KOPT-K1 (cell line): ENCODE data around the gene ENSA.
A peak's percentile ranks its signal among the peaks of the same experiment; 100 is the strongest.
"Not testable (repeated sequence)": the region's sequence is repeated elsewhere in the genome, so short reads cannot be mapped to it uniquely, and the experiment has no call there.

ENCODE experiments used
- H3K27ac ChIP-seq: fragments of 200-600 bp; sonication (generic); 2 replicates; pipeline ENCODE4 v1.5.1; 2016; ENCODE audit warnings: antibody characterized with exemption, mild to moderate bottlenecking, low read depth, low read length; ENCODE audit not compliant: poor library complexity, severe bottlenecking
- H3K36me3 ChIP-seq: fragments of 200-600 bp; sonication (generic); 2 replicates; pipeline ENCODE4 v1.5.1; 2017; ENCODE audit warnings: antibody characterized with exemption, mild to moderate bottlenecking, low read length, moderate library complexity; ENCODE audit not compliant: insufficient read depth
- H3K9me3 ChIP-seq: fragments of 200-600 bp; sonication (generic); 2 replicates; pipeline ENCODE4 v1.5.1; 2017; ENCODE audit warnings: antibody characterized with exemption, low read length, mild to moderate bottlenecking; ENCODE audit not compliant: insufficient read depth, poor library complexity, severe bottlenecking

ENSA gene, protein sequence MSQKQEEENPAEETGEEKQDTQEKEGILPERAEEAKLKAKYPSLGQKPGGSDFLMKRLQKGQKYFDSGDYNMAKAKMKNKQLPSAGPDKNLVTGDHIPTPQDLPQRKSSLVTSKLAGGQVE

GRCh38 chr1:150629115-150629928 lies at the start of gene ENSA:
Gene ENSA, minus strand, starts transcription at chr1:150629612. Its CDS starts 142 bp downstream, at chr1:150629470.
- H3K36me3 ChIP-seq: peaks cover 34% of the 10 kb centered on the region
- peak within 1 kb of the TSS; percentile 83 for H3K27ac ChIP-seq
- H3K9me3 ChIP-seq: no peaks in the 10 kb centered on the region

- Histone ChIP-seq H3K36me3 (peaks cover 21% of the 10 kb centered on the region; the same call in 1 of the 2 replicates), H3K27ac (no peak overlapping the region)
Measured at GRCh38 chr1:150678988-150679387, 49.6 kb upstream of the ENSA start.

GRCh38 chr1:150674881-150675280 lies 45.5 kb upstream of the ENSA start:
- Histone ChIP-seq H3K27ac (no peak overlapping the region), H3K9me3 (no peaks in the 10 kb centered on the region), H3K36me3 (peaks cover 14% of the 10 kb centered on the region)

More at GRCh38 chr1:150678988-150679387, 49.6 kb upstream of the ENSA start:
- no peaks in the 10 kb centered on the region for H3K9me3 ChIP-seq

- Histone ChIP-seq H3K36me3 (peaks cover 51% of the 10 kb centered on the region), H3K27ac (no peak overlapping the region), H3K9me3 (no peaks in the 10 kb centered on the region)
Measured at GRCh38 chr1:150663321-150663720, 33.9 kb upstream of the ENSA start.

DNA sequence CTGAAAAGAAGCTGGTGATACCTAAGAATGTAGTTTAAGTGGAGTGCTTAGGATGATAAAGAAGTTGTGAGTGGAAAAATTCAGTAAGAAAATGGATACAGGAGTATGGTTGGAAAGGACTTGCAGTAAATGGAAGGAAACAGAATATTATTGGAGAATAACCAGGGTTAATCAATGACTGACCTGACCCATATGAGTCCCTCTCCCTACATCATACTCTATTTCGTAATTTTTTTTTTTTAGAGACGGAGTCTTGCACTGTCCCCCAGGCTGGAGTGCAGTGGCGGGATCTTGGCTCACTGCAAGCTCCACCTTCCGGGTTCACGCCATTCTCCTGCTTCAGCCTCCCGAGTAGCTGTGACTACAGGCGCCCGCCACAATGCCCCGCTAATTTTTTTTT lies 33.4 kb upstream of the ENSA start:
- no peak overlapping the region for H3K27ac ChIP-seq
- no peaks in the 10 kb centered on the region for H3K9me3 ChIP-seq
- H3K36me3 ChIP-seq: peaks cover 56% of the 10 kb centered on the region

- Histone ChIP-seq H3K27ac (no peak overlapping the region), H3K36me3 (peaks cover 58% of the 10 kb centered on the region), H3K9me3 (no peaks in the 10 kb centered on the region)
Measured at GRCh38 chr1:150661156-150661555, 31.7 kb upstream of the ENSA start.

GRCh38 chr1:150660584-150660983 lies 31.2 kb upstream of the ENSA start:
- Histone ChIP-seq H3K9me3 (no peaks in the 10 kb centered on the region), H3K27ac (no peak overlapping the region), H3K36me3 (peaks cover 58% of the 10 kb centered on the region)

GRCh38 chr1:150657064-150657463 lies 27.7 kb upstream of the ENSA start:
- peaks cover 43% of the 10 kb centered on the region for H3K36me3 ChIP-seq

GRCh38 chr1:150654635-150655034 lies 25.2 kb upstream of the ENSA start:
- not testable (repeated sequence) for H3K27ac ChIP-seq, H3K9me3 ChIP-seq
- peaks cover 26% of the 10 kb centered on the region for H3K36me3 ChIP-seq

More at GRCh38 chr1:150657064-150657463, 27.7 kb upstream of the ENSA start:
- not testable (repeated sequence) for H3K27ac ChIP-seq, H3K9me3 ChIP-seq

DNA sequence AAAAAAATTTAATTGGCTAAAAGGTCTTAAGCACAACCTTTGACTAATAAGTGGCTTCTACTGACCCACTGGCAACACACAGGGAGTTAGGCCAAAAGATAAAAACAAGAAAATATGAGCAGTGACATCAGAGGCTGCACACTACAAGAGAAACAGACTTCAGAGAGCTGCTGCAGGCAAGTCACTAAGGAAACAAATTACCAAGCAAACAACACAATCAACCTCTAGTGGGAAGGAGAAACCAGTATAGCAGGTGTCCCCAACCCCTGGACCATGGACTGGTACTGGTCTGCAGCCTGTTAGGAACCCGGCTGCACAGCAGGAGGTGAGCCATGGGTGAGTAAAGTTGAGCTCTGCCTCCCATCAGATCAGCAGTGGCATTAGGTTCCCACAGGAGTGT lies 20.8 kb upstream of the ENSA start:
- no peaks in the 10 kb centered on the region for H3K9me3 ChIP-seq
- peaks cover 43% of the 10 kb centered on the region for H3K36me3 ChIP-seq
- no peak overlapping the region for H3K27ac ChIP-seq

- H3K9me3 ChIP-seq: no peaks in the 10 kb centered on the region
- H3K36me3 ChIP-seq: peaks cover 43% of the 10 kb centered on the region
- H3K27ac ChIP-seq: no peak overlapping the region
Measured at GRCh38 chr1:150649441-150650075, 20.1 kb upstream of the ENSA start.

GRCh38 chr1:150642296-150642695 lies 12.9 kb upstream of the ENSA start:
- H3K27ac ChIP-seq: no peak overlapping the region
- H3K9me3 ChIP-seq: no peaks in the 10 kb centered on the region
- H3K36me3 ChIP-seq: peaks cover 15% of the 10 kb centered on the region

DNA sequence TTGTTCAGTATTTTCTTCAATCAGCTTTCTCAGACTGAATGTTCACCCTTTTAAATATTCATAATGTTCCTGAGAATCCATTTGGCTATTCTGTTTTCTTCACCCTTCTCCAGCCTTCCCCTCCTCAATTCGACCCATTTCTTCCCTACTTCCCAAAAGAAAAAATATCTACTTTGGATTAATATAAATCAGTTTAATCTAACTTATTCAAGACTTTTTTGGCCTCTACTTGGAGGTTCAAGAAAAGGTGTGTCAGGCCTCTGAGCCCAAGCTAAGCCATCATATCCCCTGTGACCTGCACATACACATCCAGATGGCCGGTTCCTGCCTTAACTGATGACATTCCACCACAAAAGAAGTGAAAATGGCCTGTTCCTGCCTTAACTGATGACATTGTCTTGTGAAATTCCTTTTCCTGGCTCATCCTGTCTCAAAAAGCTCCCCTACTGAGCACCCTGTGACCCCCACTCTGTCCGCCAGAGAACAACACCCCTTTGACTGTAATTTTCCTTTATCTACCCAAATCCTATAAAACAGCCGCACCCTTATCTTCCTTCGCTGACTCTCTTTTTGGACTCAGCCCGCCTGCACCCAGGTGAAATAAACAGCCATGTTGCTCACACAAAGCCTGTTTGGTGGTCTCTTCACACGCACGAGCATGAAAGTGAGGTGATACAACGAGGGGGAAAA lies 11.9 kb upstream of the ENSA start:
- not testable (repeated sequence) for H3K36me3 ChIP-seq, H3K9me3 ChIP-seq, H3K27ac ChIP-seq

DNA sequence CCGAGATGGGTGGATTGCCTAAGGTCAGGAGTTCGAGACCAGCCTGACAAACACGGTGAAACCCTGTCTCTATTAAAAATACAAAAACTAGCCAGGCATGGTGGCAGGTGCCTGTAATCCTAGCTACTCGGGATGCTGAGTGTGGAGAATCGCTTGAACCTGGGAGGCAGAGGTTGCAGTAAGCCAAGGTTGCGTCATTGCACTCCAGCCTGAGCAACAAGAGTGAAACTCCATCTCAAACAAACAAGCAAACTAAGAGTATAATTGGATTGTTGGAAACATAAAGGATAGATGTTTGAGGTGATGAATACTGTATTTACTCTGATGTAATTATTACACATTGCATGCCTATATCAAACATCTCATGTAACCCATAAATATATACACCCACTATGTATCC lies 9.0 kb upstream of the ENSA start:
- not testable (repeated sequence) for H3K27ac ChIP-seq, H3K36me3 ChIP-seq, H3K9me3 ChIP-seq
